HG03097 (cell line): ENCODE data around the gene PIK3R1.

ENCODE experiments used
- ATAC-seq: cut with Tn5 transposase; IDR thresholded peaks from one replicate; pipeline ENCODE4 v1.9.1; 2021; ENCODE audit not compliant: unreplicated experiment, low FRiP score

The PIK3R1 gene

GRCh38 chr5:68215208-68215897, at the start of gene PIK3R1:
Gene PIK3R1 (plus strand): TSS chr5:68215756. CDS start chr5:68226676, 10,920 bp downstream.
- ATAC-seq, result peak; percentile 80

- ATAC-seq, result no peak
These were observed 48.3 kb upstream of the PIK3R1 start for GRCh38 chr5:68167195-68167651.

- no peak for ATAC-seq
These were observed 45.7 kb upstream of the PIK3R1 start for GRCh38 chr5:68169903-68170302.

- no peak for ATAC-seq
These were observed 44.6 kb upstream of the PIK3R1 start for GRCh38 chr5:68170826-68171558.

- no peak for ATAC-seq
These were observed 43.2 kb upstream of the PIK3R1 start for GRCh38 chr5:68172314-68172713.

GRCh38 chr5:68173007-68173406, 42.5 kb upstream of the PIK3R1 start:
- no peak for ATAC-seq

GRCh38 chr5:68176253-68176652, 39.3 kb upstream of the PIK3R1 start:
- ATAC-seq, result no peak

- ATAC-seq, result no peak
These were observed 38.6 kb upstream of the PIK3R1 start for GRCh38 chr5:68176802-68177479.

GRCh38 chr5:68177676-68178075, 37.9 kb upstream of the PIK3R1 start:
- no peak for ATAC-seq

GRCh38 chr5:68178579-68178978, 37.0 kb upstream of the PIK3R1 start:
- no peak for ATAC-seq

GRCh38 chr5:68180121-68181038, 35.2 kb upstream of the PIK3R1 start:
- ATAC-seq, result no peak

- no peak for ATAC-seq
These were observed 34.4 kb upstream of the PIK3R1 start for GRCh38 chr5:68181039-68181599.

GRCh38 chr5:68182094-68182493, 33.5 kb upstream of the PIK3R1 start:
- ATAC-seq, result no peak

GRCh38 chr5:68182534-68182933, 33.0 kb upstream of the PIK3R1 start:
- ATAC-seq, result no peak

- no peak for ATAC-seq
These were observed 28.1 kb upstream of the PIK3R1 start for GRCh38 chr5:68187268-68188055.

- ATAC-seq, result no peak
These were observed 26.4 kb upstream of the PIK3R1 start for GRCh38 chr5:68189171-68189570.

- ATAC-seq, result no peak
These were observed 25.9 kb upstream of the PIK3R1 start for GRCh38 chr5:68189613-68190012.

GRCh38 chr5:68190619-68191018, 24.9 kb upstream of the PIK3R1 start:
- no peak for ATAC-seq

- ATAC-seq, result no peak
These were observed 24.3 kb upstream of the PIK3R1 start for GRCh38 chr5:68191083-68191791.
